ENCODE results near the gene MGLL.

Gene MGLL

DNA sequence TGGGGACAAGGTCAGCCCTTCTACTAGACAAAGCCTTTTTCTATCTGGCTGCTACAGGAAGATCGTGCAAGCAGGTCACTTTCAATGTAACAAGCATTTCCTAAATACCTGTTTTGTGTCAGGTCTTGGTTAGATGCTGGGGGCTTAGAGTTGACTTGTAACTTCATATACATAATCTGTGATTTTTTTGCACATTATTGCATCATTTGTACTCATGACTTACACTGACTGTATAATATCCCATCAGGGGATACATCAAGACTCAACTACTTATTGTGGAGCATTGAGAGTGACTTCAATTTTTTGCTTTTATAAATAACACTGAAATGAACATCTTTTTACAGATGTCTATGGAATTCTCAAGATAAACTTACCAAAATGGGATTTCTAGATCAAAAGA, 80.6 kb downstream of the MGLL start:
- DNase-seq (ENCODE audit: low read depth in 3 of 3), result no peak

DNA sequence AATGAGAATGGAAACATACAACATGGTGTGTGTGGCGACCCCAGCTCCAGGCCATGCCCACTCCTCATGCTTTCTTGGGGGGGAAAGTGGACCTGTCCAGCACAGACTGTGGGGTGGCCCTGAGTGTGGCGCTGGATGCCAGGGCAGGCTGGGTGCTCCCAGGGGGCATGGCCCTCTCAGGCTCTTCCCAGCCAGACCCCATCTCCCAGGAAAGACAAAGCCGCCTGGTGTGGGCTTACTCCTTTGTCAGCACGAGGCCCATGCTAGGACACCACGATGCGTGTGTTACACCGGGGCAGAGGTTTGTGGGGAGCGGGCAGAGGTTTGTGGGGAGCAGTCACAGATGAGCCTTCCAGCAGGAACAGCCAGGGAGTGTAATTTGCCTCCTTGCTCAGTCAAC, 81.1 kb downstream of the MGLL start:
- DNase-seq (ENCODE audit: low read depth in 3 of 3), result no peak

DNA sequence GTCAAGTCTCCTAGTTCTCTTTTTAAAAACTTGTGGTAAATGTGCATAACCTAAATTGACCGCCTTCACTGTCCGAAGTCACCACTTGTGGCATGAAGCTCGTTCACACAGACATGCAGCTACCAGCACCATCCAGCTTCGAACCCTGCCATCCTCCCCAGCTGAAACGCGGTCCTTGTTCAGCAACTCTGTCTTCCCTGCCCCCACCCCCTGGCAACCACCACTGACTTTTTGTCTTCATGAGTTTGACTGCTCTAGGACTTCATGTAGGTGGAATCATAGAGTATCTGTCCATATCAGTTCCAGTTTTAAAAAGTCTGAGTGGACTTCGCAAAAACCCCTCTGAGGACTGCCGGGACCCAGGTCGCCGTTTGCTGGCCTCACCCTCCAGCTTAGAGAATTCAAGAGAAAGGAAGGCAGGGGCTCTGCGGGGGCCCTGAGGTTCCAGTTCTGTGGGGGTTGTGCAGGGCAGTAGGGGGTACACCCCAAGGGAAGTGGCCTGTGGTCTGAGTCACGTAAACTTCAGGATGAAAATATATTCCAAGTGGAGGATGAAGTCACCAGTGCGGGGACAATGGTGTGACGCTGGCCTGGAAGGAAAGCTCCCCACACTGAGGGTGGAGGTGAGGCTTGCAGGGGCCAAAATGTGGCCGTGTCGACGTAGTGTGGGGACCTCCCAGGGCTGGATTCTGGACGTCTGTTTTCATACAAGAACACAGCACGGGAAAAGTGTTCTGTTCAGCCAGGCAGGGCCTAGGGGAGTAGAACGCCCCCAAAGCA, 82.0 kb downstream of the MGLL start:
- DNase-seq (ENCODE audit: low read depth in 3 of 3), result no peak

DNA sequence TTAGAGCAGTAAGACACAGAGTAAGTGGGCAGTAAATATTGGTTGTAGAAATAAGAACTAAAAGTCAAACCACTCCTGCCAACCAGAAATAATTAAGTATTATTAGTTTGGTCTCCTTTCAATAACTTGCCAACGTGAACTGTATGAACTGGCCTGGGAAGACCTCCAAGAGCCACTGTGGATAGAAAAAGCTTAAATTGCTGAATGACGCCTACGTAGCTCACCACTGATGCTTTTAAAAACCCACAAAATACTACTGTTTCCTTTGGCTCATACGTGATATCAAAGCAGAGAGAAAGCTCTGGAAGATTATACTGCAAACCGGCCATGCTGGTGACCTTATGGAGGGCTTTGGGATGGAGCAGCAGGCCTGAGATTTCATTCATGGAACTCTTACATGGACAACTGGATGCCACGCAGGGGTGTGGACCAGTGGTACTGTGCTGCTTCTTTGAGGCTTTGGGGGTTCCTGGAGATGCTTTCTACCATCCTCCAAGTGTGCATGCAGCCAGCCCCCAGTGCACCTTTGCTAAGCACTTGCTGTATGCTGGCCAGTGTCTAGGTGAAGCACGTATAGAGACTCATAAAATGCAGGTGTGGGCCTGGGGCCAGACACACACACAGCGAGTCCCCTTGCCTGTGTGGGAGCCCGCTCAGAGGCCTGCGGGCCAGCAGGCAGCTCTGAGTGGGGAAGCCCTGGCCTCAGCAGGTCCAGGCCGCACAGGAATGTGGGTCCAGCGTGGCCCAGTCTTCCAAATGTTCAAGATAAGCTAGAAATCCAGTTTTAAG, 82.8 kb downstream of the MGLL start:
- DNase-seq (ENCODE audit: low read depth in 3 of 3), result no peak

DNA sequence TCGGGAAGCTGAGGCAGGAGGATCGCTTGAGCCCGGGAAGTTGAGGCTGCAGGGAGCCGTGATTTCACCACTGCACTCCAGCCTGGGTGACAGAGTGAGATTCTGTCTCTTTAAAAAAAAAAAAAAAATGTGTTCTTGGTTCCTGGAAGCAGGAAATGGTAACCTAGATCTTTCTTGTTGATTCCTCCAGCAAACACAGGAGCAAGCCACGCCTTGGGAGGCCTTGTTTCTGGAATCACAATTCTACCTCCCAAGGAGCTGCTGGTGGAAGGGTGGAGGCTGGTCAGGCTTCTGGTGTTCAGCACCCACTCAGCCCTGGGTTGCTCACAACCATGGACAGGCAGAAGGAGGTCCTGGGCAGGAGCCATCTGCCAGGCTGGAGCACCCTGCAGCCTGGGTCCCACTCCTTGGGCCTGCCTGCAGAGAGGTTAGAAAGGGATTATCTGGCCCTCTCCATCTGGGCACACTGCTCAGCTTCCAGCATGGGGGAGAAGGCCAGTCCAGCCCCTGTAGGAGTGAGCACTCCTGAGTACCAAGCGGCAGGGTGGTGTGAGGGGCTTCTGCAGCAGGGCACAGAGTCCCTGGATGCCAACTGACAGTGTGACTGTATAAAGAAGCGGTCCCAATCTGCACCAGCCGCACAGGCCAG, 84.0 kb downstream of the MGLL start:
- DNase-seq (ENCODE audit: low read depth in 3 of 3), result no peak

DNA sequence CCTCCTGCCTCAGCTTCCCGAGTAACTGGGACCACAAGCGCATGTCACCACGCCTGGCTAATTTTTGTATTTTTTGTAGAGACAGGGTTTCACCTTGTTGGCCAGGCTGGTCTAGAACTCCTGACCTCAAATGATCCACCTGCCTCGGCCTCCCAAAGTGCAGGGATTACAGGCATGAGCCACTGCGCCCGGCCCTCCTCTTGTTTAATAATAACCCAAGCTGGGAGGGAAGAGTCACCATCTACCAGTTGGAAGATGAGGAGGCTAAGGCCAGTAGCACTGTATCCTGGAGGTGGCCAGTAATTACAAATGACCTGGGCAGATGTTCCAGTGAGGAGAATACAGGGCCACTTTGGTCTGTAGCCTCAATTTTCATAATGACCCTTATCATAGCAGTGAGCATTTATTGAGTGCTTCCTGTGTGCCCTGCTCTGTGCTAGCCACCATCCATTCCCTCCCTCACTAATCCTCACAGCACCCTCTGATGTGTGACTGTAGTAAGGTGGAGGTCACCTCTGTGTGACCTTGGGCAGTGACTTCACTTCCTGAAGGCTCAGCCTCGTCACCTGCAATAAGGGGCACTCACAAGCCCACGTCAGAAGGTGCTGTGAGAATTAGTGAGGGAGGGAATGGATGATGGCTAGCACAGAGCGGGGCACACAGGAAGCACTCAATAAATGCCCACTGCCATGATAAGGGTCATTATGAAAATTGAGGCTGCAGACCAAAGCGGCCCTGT, 85.3 kb downstream of the MGLL start:
- no peak for DNase-seq (ENCODE audit: low read depth in 3 of 3)

DNA sequence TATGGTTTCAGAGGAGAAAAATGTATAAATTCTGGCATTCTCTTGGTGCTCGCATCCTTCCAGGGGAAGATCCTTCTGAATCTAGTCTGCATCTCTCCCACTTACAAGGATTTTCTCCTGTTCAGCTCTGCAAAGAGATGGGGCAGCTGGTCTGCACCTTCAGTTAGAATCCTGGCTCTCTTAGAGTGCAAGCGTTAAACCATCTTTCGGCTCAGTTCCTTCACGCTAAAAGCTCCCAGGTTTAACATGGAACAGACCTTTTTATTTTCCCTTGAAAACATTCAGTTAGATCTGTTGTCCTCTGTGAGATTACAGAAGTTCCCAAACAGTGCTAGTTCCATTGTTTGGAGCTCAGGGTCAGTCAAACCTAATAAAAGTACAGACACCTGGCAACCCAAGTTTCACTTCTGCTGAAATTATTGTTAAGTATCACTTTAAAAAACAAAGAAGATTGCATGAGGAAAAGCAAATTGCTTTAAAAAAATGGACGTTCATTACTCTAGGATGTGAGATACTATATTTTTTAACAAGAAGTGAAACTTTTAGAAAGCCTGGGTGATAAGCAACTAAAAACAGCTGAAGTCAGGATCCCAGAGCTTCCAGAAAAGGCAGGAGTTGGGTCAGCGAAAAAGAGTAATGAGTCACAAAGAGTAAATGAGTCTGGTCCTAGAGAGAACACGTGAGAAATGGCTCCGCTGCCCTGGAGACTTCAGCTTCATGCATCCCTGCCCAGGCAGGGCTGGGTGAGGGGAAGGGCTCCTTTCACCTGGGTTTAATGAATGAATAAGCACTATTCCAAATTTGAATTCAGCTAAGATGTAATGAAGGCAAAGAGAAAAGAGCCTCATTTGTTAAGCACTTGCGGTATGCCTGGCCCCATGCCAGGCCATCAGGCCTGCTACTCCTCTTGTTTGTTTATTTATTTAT, 86.3 kb downstream of the MGLL start:
- DNase-seq (ENCODE audit: low read depth in 3 of 3), result no peak

DNA sequence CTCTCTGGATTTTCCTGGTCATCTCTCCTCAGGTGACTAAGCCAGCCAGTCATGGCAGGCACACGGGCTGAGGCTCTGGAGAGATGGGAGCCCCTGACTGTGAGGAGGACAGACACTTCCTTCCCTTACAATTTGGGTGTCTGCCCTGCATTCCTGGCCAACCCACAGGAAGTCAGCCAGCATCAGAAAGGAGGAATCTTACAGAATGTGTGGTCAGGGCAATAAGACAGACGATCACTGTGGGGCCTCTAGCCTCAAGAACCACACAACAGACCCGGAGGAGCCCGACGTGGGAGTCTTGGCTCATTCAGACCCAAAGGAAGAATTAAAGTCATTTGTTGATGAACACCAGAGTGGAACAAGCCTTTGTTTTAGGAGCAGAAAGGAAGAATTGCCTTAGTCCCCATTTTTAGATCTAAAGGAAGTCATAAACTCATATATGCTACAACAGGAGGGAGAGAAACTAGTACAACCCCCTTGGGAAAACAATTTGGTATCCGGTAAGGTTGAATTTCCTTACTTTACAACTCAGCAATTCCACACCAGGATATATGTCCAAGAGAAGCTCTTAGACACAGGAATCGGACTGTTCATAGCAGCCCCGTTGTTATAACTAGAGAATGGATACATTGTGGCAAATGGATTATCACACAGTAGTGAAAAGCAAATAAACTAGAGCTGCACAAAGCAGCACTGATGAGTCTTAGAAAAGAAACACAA, 87.4 kb downstream of the MGLL start:
- no peak for DNase-seq (ENCODE audit: low read depth in 3 of 3)

DNA sequence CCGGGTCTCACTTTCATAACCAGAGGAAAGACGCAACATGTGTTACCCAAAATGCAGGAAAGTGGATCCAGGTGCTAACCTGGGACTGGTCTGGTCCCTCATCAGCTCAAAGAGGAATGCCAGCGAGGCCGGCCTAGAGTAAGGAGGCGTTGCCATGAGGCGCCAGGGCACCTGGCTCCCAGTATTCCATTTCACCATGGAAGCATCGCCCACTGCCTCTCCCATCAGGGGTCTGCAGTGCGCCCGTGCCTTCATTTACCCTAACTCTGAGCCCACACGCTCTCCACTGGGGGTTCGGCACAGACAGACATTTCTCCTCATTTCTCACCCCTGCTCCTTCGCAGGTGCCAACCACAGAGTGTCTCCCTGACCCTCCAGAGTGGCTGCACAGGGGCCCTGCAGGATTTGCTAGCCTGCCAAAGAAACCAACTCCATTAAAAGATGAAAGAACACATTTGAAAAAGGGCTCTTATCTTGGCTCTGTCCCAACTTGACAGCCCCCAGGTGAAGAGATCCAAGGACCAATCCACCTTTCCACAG, 88.1 kb downstream of the MGLL start:
- DNase-seq (ENCODE audit: low read depth in 3 of 3), result no peak

DNA sequence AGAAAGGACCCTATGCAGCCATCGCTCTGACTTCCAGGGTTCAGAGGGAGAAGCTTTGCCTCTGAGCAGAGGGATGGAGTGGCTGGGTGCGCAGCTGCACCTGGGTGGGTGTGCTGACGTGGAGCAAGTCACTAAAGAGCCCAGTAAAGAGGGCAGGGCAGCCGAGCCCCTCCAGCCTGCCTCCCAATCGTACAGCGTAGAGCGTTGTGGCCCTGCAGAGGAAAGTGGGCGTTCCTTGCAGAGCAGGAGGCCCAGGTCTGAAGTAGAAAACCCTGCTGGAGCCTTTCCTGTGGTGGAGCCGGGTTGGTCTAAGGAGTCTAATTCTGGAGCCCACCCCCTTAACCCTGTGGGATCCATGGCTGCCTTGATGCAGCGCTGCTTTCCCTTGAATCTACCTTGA, 88.5 kb downstream of the MGLL start:
- no peak for DNase-seq (ENCODE audit: low read depth in 3 of 3)

DNA sequence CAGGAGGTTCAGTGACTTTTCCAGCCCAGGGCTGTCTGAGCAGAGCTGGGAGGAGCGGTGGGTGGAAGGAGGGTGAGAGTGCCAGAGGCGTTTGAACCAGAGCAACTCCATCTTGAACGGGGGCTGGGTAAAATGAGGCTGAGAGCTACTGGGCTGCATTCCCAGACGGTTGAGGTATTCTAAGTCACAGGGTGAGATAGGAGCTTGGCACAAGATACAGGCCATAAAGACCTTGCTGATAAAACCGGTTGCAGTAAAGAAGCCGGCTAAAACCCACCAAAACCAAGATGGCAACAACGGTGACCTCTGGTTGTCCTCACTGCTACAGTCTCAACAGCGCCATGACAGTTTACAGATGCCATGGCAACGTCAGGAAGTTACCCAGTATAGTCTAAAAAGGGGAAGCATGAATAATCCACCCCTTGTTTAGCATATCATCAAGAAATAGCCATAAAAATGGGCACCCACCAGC, 89.4 kb downstream of the MGLL start:
- DNase-seq (ENCODE audit: low read depth in 3 of 3), result no peak

DNA sequence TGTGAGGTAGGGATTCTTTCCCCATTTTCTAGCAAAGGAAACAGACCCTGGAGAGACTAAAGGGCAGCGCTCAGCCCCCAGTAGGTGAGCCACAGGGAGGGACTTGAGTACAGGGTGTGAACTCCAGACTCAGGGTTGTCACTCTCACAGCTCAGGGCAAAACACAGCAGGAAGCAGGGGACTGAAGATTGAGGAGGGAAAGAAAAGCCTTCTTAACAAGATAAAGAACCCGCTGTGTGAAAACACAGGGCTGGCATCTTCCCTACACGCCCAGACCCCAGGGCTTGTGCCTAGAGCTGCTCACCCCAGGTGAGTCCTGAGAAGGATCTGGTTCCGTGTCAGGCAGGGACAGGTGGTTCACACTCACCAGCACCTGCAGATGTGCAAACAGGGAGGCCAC, 90.0 kb downstream of the MGLL start:
- DNase-seq (ENCODE audit: low read depth in 3 of 3), result no peak

DNA sequence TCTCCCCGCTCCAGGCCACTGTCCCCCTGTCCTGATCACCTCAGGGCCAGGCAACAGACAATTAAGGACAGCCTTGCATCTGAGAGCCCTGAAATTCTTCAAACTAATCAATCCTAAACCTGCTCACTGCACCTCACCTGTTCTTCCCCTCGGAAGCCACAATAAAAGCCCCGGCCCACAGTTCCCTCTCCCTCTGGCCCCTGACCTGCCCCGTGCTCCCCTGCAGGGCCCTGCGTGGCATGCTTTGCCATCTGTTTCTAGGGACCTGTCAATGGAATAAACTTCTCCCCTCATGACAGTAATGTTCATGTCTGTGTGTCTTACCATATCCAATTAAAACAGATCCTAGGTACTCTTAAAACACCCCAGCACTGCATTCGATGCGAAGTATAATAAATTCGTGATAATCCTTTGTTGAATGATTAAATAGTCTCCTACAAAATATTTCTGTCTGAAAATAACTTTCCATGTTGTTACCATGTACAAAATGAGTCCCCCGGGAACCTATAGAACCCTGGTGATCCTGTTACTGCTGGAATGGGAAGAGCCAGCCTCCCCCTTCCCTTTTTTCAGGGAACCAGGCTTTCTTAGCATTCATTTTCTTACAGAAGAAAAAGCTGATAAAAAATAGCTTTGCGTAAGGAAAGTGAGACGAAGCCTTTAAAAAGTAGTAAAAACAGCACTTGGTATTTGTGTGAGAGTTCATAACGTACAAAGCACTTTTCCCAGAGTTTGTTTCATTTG, 90.6 kb downstream of the MGLL start:
- DNase-seq (ENCODE audit: low read depth in 3 of 3), result no peak

DNA sequence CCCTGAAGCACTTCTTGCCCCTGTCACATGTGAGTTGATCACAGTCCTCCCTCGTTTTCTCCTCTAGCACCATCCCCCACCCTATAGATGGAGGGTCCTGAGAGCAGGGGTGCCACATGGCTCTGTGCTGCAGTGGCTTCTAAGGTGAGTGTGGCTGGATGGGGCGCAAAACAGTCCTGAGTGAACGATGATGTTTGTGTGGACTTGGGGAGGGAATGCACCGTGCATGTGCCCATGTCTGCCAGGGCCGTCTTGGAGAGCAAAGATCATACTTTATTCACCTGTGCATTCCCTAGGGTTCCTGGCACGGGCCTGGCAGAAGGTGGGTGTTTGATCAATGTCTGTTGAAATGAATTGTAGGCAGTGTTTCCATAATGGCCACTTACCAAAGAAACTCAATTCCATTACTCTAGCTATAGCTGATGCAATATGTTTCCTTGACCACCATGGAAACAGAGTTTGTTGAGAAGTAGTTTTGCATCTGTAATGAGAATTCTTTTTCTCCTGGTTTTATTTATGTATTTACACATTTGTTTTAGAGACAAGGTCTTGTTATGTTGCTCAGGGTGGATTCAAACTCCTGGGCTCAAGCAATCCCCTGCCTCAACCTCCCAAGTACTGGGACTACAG, 91.5 kb downstream of the MGLL start:
- DNase-seq (ENCODE audit: low read depth in 3 of 3), result no peak

DNA sequence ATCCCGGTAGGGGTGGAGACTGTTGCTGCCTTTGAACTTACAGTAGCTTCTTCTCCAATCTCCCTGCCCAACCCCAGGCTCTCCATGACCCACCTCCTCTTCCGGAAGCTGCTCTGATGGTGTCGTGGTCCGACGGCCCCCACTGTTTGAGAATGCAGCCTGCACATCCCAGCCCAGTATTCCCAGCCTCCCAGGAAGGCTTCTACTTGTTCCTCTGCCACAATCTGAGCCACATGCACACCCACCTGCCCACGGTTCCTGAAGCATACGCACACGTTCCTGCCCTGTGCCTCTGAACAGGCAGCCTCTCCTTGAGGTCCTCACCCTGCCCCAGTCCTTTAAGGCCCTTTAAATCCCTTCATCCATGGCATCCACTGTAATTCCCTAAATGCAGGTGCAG, 92.1 kb downstream of the MGLL start:
- no peak for DNase-seq (ENCODE audit: low read depth in 3 of 3)

DNA sequence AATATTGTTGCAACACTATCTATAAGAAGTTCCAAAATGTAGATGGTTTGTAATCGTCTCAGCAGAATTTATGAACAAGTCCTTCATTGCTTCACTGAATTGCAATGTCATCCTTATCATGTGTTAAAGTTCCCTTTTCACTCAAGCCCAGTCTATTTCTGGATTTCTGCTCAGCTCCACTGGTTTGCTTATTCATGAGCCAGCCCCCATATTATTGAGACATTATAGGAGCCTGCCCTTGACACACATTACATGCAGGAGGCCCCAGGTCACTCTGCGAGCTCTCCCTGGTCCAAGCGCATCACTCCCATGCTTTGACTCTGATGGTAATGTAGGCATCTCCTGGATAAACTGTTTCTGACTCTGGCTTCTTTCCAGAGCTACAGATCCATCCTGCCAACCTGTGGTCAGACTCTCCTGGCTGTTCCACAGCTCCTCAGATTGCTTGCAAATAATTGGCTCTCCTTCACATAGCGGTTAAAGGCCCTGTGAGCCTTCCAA, 92.7 kb downstream of the MGLL start:
- DNase-seq (ENCODE audit: low read depth in 3 of 3), result no peak

DNA sequence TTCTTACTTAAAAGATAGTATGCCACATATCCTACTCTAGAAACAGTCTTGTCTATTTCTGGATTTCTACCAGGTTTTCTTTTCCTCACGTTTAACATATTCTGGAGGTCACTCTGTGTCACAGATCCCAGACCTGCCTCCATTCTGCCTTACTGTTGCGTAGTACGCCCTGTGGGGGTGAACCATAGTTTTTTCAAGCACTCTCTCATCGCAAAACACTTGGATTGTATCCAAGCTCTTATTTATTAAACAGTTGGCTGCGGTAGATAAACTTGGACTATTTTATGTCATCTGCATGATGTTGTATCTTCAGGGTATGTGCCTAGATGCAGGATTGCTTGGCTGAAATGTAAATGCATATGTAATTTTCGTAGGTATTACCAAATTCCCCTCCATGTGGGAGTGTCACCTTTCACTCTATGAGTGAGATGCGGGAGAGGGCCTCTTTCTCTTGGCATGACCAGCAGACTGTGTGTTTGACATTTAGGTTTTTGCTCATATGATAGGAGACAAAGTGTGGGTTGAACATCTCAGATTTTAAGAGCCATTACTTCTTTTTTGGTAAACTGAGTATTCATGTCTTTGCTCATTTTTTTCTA, 93.8 kb downstream of the MGLL start:
- no peak for DNase-seq (ENCODE audit: low read depth in 3 of 3)

DNA sequence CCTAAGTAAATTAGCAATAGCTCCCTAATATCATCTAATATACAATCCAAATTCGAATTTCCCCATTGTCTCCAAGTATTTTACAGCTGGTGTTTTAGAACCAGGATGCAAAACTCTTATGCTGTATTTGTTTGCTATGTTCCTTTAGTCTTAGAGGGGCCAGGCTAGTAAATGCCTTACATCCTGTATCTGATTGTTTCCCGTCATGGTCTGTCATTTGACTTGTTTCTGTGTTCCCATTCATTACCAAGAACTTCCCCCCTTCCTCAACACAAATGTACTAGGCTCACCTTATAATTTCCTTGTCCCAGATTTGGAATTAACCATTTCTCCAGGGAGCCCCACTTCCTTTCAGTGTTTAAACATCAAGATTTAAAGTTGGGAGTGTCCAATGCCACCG, 95.4 kb downstream of the MGLL start:
- no peak for DNase-seq (ENCODE audit: low read depth in 3 of 3)
